MM.1S (cell line): ENCODE data around the gene CIAO2B.

ENCODE experiments used
- EZH2 ChIP-seq: fragments of 300-600 bp; sonication (generic); optimal IDR thresholded peaks from 2 replicates; pipeline ENCODE3; 2017; ENCODE audit warnings: low read depth, mild to moderate bottlenecking, antibody characterized with exemption, low read length, mixed read lengths
- EZH2phosphoT487 ChIP-seq: fragments of 300-600 bp; sonication (generic); IDR thresholded peaks from 2 replicates; pipeline ENCODE4 v1.6.1; 2018; ENCODE audit warnings: antibody characterized with exemption, low read length
- TF ChIP-seq, protein P1 (sequence below): fragments of 300-600 bp; sonication (generic); IDR thresholded peaks from 2 replicates; pipeline ENCODE4 v1.5.1; 2016; ENCODE audit warnings: antibody characterized with exemption, low read length, mixed read lengths

DNA sequence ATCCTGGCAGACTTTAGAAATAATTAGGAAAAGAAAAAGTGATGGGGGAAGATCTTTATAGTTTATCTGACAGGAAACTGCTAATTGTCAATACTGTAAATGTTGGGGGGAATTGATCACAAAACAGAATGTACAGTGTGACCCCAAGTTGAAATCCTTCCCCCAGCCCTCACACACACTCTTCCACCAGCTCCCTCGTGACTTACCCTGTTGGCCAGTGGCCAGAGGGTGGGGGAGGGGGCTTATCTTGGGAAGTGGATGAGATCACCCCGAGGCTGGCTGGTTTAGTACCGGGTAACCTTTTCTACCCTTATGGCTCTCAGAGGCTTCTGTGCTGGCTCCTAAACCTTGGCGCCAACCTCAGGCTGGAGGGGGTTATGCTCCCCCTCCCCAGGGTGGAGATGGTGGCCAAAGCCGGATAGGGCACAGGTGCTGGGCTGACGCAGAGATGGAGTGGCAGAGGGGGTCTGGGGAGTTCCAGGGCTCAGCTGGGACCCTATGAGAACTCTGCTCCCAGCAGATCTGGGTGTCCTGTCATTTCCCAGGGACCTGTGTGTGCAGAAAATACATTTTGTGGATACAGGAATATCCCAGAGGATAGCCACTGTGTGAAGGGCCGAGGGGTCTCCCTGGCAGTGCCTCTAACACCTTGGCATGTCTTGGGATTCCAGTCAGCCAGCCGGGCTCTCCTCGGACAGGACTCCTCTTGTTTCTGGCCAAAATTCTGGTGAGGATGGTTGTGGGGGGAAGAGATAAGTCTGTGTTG, 34.1 kb downstream of the CIAO2B start:
- TF ChIP-seq, protein P1, sequence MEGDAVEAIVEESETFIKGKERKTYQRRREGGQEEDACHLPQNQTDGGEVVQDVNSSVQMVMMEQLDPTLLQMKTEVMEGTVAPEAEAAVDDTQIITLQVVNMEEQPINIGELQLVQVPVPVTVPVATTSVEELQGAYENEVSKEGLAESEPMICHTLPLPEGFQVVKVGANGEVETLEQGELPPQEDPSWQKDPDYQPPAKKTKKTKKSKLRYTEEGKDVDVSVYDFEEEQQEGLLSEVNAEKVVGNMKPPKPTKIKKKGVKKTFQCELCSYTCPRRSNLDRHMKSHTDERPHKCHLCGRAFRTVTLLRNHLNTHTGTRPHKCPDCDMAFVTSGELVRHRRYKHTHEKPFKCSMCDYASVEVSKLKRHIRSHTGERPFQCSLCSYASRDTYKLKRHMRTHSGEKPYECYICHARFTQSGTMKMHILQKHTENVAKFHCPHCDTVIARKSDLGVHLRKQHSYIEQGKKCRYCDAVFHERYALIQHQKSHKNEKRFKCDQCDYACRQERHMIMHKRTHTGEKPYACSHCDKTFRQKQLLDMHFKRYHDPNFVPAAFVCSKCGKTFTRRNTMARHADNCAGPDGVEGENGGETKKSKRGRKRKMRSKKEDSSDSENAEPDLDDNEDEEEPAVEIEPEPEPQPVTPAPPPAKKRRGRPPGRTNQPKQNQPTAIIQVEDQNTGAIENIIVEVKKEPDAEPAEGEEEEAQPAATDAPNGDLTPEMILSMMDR: no peak
- no peak for TF ChIP-seq EZH2
- no peak for TF ChIP-seq EZH2phosphoT487
